Activated CD8-positive, alpha-beta memory T cell treated with anti-CD3 and anti-CD28 coated beads, Interleukin-2, amount 10 ng/mL, durations not matched to agents 7 days and 5 days (primary cell): ENCODE measurements around the gene SYAP1. TPM values are rescaled to one million over a fixed set of nuclear protein-coding genes. Genes with fewer than 3 reads are reported as not detected.
"Not testable (repeated sequence)": the region's sequence is repeated elsewhere in the genome, so short reads cannot be mapped to it uniquely, and the experiment has no call there.

Source experiments
- ATAC-seq: fragments of 150-1000 bp; cut with Tn5 transposase; one replicate; pipeline ENCODE4 v1.10.0; 2021; ENCODE audit warnings: moderate library complexity
- CTCF ChIA-PET: fragments of 350-600 bp; sonication (Branson Sonifier 250); formaldehyde crosslinking; loops from one replicate; lab custom pipeline; 2021; ENCODE audit warnings: antibody characterized with exemption; lab: Charles Lee
- DNase-seq: peaks from one replicate; pipeline ENCODE4 v3.0.0-alpha.2; 2020
- H3K27ac Mint-ChIP-seq: one replicate; pipeline ENCODE4 v1.8.0; 2021; ENCODE audit warnings: mild to moderate bottlenecking, mixed read lengths
- H3K27me3 Mint-ChIP-seq: one replicate; pipeline ENCODE4 v1.8.0; 2021; ENCODE audit warnings: mixed read lengths
- H3K36me3 Mint-ChIP-seq: one replicate; pipeline ENCODE4 v1.8.0; 2021; ENCODE audit warnings: mild to moderate bottlenecking, mixed read lengths
- H3K4me1 Mint-ChIP-seq: one replicate; pipeline ENCODE4 v1.8.0; 2021; ENCODE audit warnings: mixed read lengths
- H3K4me3 Mint-ChIP-seq: one replicate; pipeline ENCODE4 v1.8.0; 2021; ENCODE audit warnings: mild to moderate bottlenecking, moderate library complexity, mixed read lengths
- H3K9me3 Mint-ChIP-seq: one replicate; pipeline ENCODE4 v1.8.0; 2022; ENCODE audit warnings: low read depth, mixed read lengths
- total RNA-seq, 2 experiments: library from RNA; stranded (reverse); gene quantifications; one replicate each; pipeline ENCODE4 v1.2.3, GENCODE V29; 2021

Gene SYAP1
- total RNA-seq, 2 experiments from 2014 or later: 13.1 to 18.4 TPM

GRCh38 chrX:16711219-16711811 lies 8.1 kb upstream of the SYAP1 start:
- Mint-ChIP-seq H3K27ac (peak overlapping the region; percentile 14), H3K4me1 (peaks cover 19% of the 10 kb centered on the region), H3K36me3 (peaks cover 1% of the 10 kb centered on the region), H3K4me3 (peak overlapping the region; percentile 70), H3K27me3 (no peaks in the 10 kb centered on the region), H3K9me3 (no peaks in the 10 kb centered on the region)
- CTCF ChIA-PET: no interaction called here
- no peak for ATAC-seq
- DNase-seq: no peak

GRCh38 chrX:16711893-16712547 lies 7.4 kb upstream of the SYAP1 start:
- Mint-ChIP-seq H3K4me1 (peaks cover 19% of the 10 kb centered on the region), H3K4me3 (peak overlapping the region; percentile 78), H3K27ac (peak overlapping the region; percentile 69), H3K27me3 (no peaks in the 10 kb centered on the region), H3K9me3 (no peaks in the 10 kb centered on the region), H3K36me3 (peaks cover 1% of the 10 kb centered on the region)
- CTCF ChIA-PET: no interaction called here
- DNase-seq (no peak), ATAC-seq (peak; percentile 44)

- Mint-ChIP-seq H3K4me1 (peaks cover 19% of the 10 kb centered on the region), H3K27me3 (no peaks in the 10 kb centered on the region), H3K4me3 (peak within 1 kb of the TSS; percentile 78), H3K27ac (peak within 1 kb of the TSS; percentile 69), H3K9me3 (no peaks in the 10 kb centered on the region), H3K36me3 (peaks cover 1% of the 10 kb centered on the region)
- ATAC-seq: peak; percentile 93
- DNase-seq: peak; percentile 63
- CTCF ChIA-PET: no interaction called here
These were observed 6.8 kb upstream of the SYAP1 start, which contains the start of gene CTPS2 for GRCh38 chrX:16712548-16713155. CTPS2 (minus strand) TSS chrX:16712669; CDS start chrX:16702902, 9,767 bp downstream.

GRCh38 chrX:16714504-16714903 lies 4.9 kb upstream of the SYAP1 start:
- Mint-ChIP-seq H3K4me3 (no peak overlapping the region), H3K4me1 (peaks cover 23% of the 10 kb centered on the region), H3K9me3 (no peaks in the 10 kb centered on the region), H3K27ac (no peak overlapping the region), H3K36me3 (peaks cover 1% of the 10 kb centered on the region), H3K27me3 (no peaks in the 10 kb centered on the region)
- CTCF ChIA-PET: no interaction called here
- DNase-seq (no peak), ATAC-seq (no peak)

- peaks cover 24% of the 10 kb centered on the region for H3K4me1 Mint-ChIP-seq
- H3K36me3 Mint-ChIP-seq, CTCF ChIA-PET, ATAC-seq, H3K27ac Mint-ChIP-seq, DNase-seq, H3K9me3 Mint-ChIP-seq, H3K27me3 Mint-ChIP-seq, H3K4me3 Mint-ChIP-seq: not testable (repeated sequence)
These were observed 3.8 kb upstream of the SYAP1 start for GRCh38 chrX:16715638-16716037.

GRCh38 chrX:16716451-16716850 lies 3.0 kb upstream of the SYAP1 start:
- CTCF ChIA-PET, H3K27me3 Mint-ChIP-seq, DNase-seq, ATAC-seq, H3K27ac Mint-ChIP-seq, H3K9me3 Mint-ChIP-seq, H3K4me3 Mint-ChIP-seq, H3K36me3 Mint-ChIP-seq: not testable (repeated sequence)
- peaks cover 24% of the 10 kb centered on the region for H3K4me1 Mint-ChIP-seq

- CTCF ChIA-PET: no interaction called here
- H3K4me3 Mint-ChIP-seq: peak overlapping the region; percentile 84
- no peaks in the 10 kb centered on the region for H3K9me3 Mint-ChIP-seq
- H3K4me1 Mint-ChIP-seq: peaks cover 16% of the 10 kb centered on the region
- peaks cover 2% of the 10 kb centered on the region for H3K36me3 Mint-ChIP-seq
- H3K27me3 Mint-ChIP-seq: no peaks in the 10 kb centered on the region
- peak overlapping the region; percentile 91 for H3K27ac Mint-ChIP-seq
- no peak for DNase-seq
- no peak for ATAC-seq
These were observed 533 bp upstream of the SYAP1 start for GRCh38 chrX:16718824-16719333.

GRCh38 chrX:16722481-16722880 lies 3.1 kb downstream of the SYAP1 start:
- H3K4me1 Mint-ChIP-seq: peaks cover 14% of the 10 kb centered on the region
- H3K9me3 Mint-ChIP-seq: no peaks in the 10 kb centered on the region
- CTCF ChIA-PET: no interaction called here
- H3K36me3 Mint-ChIP-seq: peaks cover 11% of the 10 kb centered on the region
- no peak for ATAC-seq
- no peak overlapping the region for H3K27ac Mint-ChIP-seq
- DNase-seq: no peak
- H3K27me3 Mint-ChIP-seq: no peaks in the 10 kb centered on the region
- no peak overlapping the region for H3K4me3 Mint-ChIP-seq

- Mint-ChIP-seq H3K27me3 (no peaks in the 10 kb centered on the region), H3K27ac (no peak overlapping the region), H3K4me1 (peaks cover 10% of the 10 kb centered on the region), H3K9me3 (no peaks in the 10 kb centered on the region), H3K4me3 (no peak overlapping the region), H3K36me3 (peaks cover 14% of the 10 kb centered on the region)
- CTCF ChIA-PET: no interaction called here
- ATAC-seq (no peak), DNase-seq (no peak)
These were observed 5.7 kb downstream of the SYAP1 start for GRCh38 chrX:16725072-16725471.

GRCh38 chrX:16726347-16726988 lies 7.1 kb downstream of the SYAP1 start:
- CTCF ChIA-PET, ATAC-seq, H3K4me3 Mint-ChIP-seq, H3K4me1 Mint-ChIP-seq, H3K27me3 Mint-ChIP-seq, DNase-seq, H3K27ac Mint-ChIP-seq, H3K9me3 Mint-ChIP-seq: not testable (repeated sequence)
- peaks cover 14% of the 10 kb centered on the region for H3K36me3 Mint-ChIP-seq

- no peak for ATAC-seq
- Mint-ChIP-seq H3K4me1 (peaks cover 3% of the 10 kb centered on the region), H3K9me3 (no peaks in the 10 kb centered on the region), H3K27me3 (no peaks in the 10 kb centered on the region), H3K4me3 (no peak overlapping the region), H3K36me3 (peaks cover 14% of the 10 kb centered on the region), H3K27ac (no peak overlapping the region)
- no peak for DNase-seq
- CTCF ChIA-PET: no interaction called here
These were observed 8.2 kb downstream of the SYAP1 start for GRCh38 chrX:16727637-16728036.

GRCh38 chrX:16730450-16730849 lies 11.0 kb downstream of the SYAP1 start:
- Mint-ChIP-seq H3K27ac (no peak overlapping the region), H3K36me3 (peaks cover 11% of the 10 kb centered on the region), H3K9me3 (no peaks in the 10 kb centered on the region), H3K4me3 (no peak overlapping the region), H3K4me1 (peaks cover 5% of the 10 kb centered on the region), H3K27me3 (no peaks in the 10 kb centered on the region)
- DNase-seq (no peak), ATAC-seq (no peak)
- CTCF ChIA-PET: no interaction called here

- Mint-ChIP-seq H3K36me3 (peaks cover 14% of the 10 kb centered on the region), H3K9me3 (no peaks in the 10 kb centered on the region), H3K4me3 (no peak overlapping the region), H3K27ac (no peak overlapping the region), H3K27me3 (no peaks in the 10 kb centered on the region), H3K4me1 (peaks cover 5% of the 10 kb centered on the region)
- DNase-seq (no peak), ATAC-seq (no peak)
- CTCF ChIA-PET: interaction anchor here (0.6 kb wide), 1 partner anchor 93 kb away, joined by 3 read pairs; no protein-coding TSS in a partner anchor
These were observed 13.6 kb downstream of the SYAP1 start for GRCh38 chrX:16733013-16733412.
